ENCODE results near the gene ZNF101. TPM values are rescaled to one million over a fixed set of nuclear protein-coding genes. Genes with fewer than 3 reads are reported as not detected.
A peak's percentile ranks its signal among the peaks of the same experiment; 100 is the strongest.

ZNF101 gene
- total RNA-seq, 1 experiment from 2014 or later = 12.8 TPM

- Histone ChIP-seq H3K79me2 (ENCODE audit: insufficient read depth, low read length) (peaks cover 23% of the 10 kb centered on the region), H2AFZ (ENCODE audit: low read depth, low read length, poor library complexity, severe bottlenecking) (no peak overlapping the region), H4K20me1 (ENCODE audit: insufficient read depth) (no peaks in the 10 kb centered on the region), H3K4me1 (ENCODE audit: control insufficient read depth in 1 of 2, insufficient read depth in 2 of 2, low read length in 2 of 2) (peaks cover 31 to 47% of the 10 kb centered on the region in 2 experiments), H3K27me3 (ENCODE audit: insufficient read depth, low read length) (no peaks in the 10 kb centered on the region), H3K9me2 (ENCODE audit: insufficient read depth) (no peaks in the 10 kb centered on the region), H3K36me3 (ENCODE audit: control insufficient read depth in 1 of 2, insufficient read depth in 2 of 2, low read length in 2 of 2) (peaks cover 0 to 5% of the 10 kb centered on the region in 2 experiments; a peak in 1 of 4 replicates), H3K4me2 (ENCODE audit: low read length) (peak overlapping the region; percentile 99), H3K4me3 (replicated peaks in 1 of 2; ENCODE audit: low read depth in 1 of 2, low read length in 2 of 2) (peak overlapping the region; percentile 31 to 86; a peak in 2 of 4 replicates), H3K27ac (ENCODE audit: low read depth, low read length) (peak overlapping the region; percentile 15; the same call in 1 of the 2 replicates), H3K9ac (ENCODE audit: low read length) (peak overlapping the region; percentile 93), H3K9me3 (ENCODE audit: control insufficient read depth in 1 of 2, insufficient read depth in 1 of 2, low read depth in 1 of 2, low read length in 2 of 2) (no peaks in the 10 kb centered on the region)
- no peak for ATAC-seq
- intact Hi-C loops (cut with micrococcal nuclease) = no loop called here
- no peak for DNase-seq (ENCODE audit: low read depth, low spot score)
- TF ChIP-seq YY1 (IDR thresholded peaks at IDR 0.05; ENCODE audit: extremely low read depth, insufficient replicate concordance, low read depth, low read length) (no peak), EZH2phosphoT487 (IDR thresholded peaks at IDR 0.05; ENCODE audit: borderline replicate concordance) (no peak), SRF (IDR thresholded peaks at IDR 0.05; ENCODE audit: low read depth) (no peak), FOSL1 (IDR thresholded peaks at IDR 0.05; ENCODE audit: low read depth) (no peak)
- ChIA-PET CTCF (no interaction called here), POLR2A (no interaction called here), RAD21 (ENCODE audit: low non-redundant PET in 1 of 2, low total read pairs in 2 of 2, uncharacterized antibody in 2 of 2, unreplicated experiment in 2 of 2) (no interaction called here)
- BruUV-seq (replicated peaks) = no TSS peak
Measured at GRCh38 chr19:19619181-19619848, 49.3 kb upstream of the ZNF101 start.

GRCh38 chr19:19619849-19620210 is 48.8 kb upstream of the ZNF101 start:
- no peak overlapping the region for H2AFZ ChIP-seq (ENCODE audit: low read depth, low read length, poor library complexity, severe bottlenecking)
- H4K20me1 ChIP-seq (ENCODE audit: insufficient read depth) = no peaks in the 10 kb centered on the region
- BruUV-seq (replicated peaks) = no TSS peak
- no peak overlapping the region for H3K4me2 ChIP-seq (ENCODE audit: low read length)
- ChIA-PET CTCF (no interaction called here), RAD21 (ENCODE audit: low non-redundant PET in 1 of 2, low total read pairs in 2 of 2, uncharacterized antibody in 2 of 2, unreplicated experiment in 2 of 2) (no interaction called here), POLR2A (no interaction called here)
- H3K4me3 ChIP-seq (replicated peaks in 1 of 2; ENCODE audit: low read depth in 1 of 2, low read length in 2 of 2) = no peak overlapping the region
- no peak overlapping the region for H3K9ac ChIP-seq (ENCODE audit: low read length)
- no peaks in the 10 kb centered on the region for H3K9me3 ChIP-seq (ENCODE audit: control insufficient read depth in 1 of 2, insufficient read depth in 1 of 2, low read depth in 1 of 2, low read length in 2 of 2)
- no peak for DNase-seq (ENCODE audit: low read depth, low spot score)
- H3K9me2 ChIP-seq (ENCODE audit: insufficient read depth) = no peaks in the 10 kb centered on the region
- TF ChIP-seq ELF1 (IDR thresholded peaks at IDR 0.05; ENCODE audit: borderline replicate concordance, low read depth) (no peak), JUND (IDR thresholded peaks at IDR 0.05) (no peak), CBX3 (IDR thresholded peaks at IDR 0.05; ENCODE audit: low read depth) (no peak), MAX (IDR thresholded peaks at IDR 0.05) (no peak)
- no peak for ATAC-seq
- peaks cover 19% of the 10 kb centered on the region for H3K79me2 ChIP-seq (ENCODE audit: insufficient read depth, low read length)
- peaks cover 26 to 42% of the 10 kb centered on the region in 2 experiments for H3K4me1 ChIP-seq (ENCODE audit: control insufficient read depth in 1 of 2, insufficient read depth in 2 of 2, low read length in 2 of 2)
- peaks cover 0 to 5% of the 10 kb centered on the region in 2 experiments; a peak in 1 of 4 replicates for H3K36me3 ChIP-seq (ENCODE audit: control insufficient read depth in 1 of 2, insufficient read depth in 2 of 2, low read length in 2 of 2)
- intact Hi-C loops (cut with micrococcal nuclease) = no loop called here
- H3K27me3 ChIP-seq (ENCODE audit: insufficient read depth, low read length) = no peaks in the 10 kb centered on the region
- H3K27ac ChIP-seq (ENCODE audit: low read depth, low read length) = no peak overlapping the region
